Measurements from ENCODE around the gene KMT2D.

KMT2D gene, protein sequence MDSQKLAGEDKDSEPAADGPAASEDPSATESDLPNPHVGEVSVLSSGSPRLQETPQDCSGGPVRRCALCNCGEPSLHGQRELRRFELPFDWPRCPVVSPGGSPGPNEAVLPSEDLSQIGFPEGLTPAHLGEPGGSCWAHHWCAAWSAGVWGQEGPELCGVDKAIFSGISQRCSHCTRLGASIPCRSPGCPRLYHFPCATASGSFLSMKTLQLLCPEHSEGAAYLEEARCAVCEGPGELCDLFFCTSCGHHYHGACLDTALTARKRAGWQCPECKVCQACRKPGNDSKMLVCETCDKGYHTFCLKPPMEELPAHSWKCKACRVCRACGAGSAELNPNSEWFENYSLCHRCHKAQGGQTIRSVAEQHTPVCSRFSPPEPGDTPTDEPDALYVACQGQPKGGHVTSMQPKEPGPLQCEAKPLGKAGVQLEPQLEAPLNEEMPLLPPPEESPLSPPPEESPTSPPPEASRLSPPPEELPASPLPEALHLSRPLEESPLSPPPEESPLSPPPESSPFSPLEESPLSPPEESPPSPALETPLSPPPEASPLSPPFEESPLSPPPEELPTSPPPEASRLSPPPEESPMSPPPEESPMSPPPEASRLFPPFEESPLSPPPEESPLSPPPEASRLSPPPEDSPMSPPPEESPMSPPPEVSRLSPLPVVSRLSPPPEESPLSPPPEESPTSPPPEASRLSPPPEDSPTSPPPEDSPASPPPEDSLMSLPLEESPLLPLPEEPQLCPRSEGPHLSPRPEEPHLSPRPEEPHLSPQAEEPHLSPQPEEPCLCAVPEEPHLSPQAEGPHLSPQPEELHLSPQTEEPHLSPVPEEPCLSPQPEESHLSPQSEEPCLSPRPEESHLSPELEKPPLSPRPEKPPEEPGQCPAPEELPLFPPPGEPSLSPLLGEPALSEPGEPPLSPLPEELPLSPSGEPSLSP (N-terminal part only)

DNA sequence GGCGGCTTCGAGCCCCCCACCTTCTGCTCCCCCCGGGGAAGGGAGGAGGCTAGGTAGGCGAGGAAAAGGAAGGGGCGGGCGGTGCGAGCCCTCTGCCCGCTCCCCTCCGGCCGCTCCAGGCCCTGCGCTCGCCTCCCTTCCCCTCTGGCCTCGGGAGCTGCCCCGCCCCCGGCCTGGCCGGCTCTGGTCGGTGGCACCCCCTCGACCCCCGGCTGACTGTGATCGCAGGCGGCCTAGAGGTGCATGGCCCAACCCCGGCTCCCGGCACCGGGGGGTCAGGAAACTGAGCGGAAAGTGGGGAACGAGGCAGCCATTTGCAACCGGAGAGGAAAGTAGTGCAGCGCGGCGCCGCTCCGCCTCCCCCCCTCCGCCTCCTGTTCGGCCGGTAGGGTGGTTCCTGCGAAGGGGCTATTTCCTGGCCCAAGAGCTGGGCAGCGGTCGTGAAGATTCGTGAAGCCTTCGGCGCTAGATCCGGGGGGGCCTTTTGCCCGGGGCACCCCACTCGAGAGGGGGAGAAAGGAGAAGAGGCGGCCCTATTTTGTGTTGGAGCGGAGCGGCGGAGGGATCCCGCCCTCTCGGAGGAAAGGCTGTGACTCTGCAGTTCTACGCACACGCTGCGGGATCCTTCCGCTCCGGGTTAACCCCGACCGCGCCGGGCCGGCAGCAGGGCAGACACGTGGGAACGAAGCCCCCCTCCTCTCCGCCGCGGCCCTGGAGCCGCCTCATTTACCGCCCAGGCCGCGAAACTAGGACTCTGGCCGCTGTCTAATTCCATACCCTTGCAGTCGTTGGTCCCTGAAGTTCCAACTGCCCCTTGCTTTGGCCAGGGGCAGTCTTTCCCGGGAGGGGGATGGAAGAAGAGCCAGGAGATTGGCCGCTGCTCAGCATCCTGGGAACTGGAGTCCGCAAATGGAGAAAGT lies at the start of gene KMT2D:
KMT2D (minus strand) TSS at position 558 of the 920 bp plus-strand sequence. CDS start 5,470 bp downstream, outside the sequence.
- peak; percentile 98 for DNase-seq

DNA sequence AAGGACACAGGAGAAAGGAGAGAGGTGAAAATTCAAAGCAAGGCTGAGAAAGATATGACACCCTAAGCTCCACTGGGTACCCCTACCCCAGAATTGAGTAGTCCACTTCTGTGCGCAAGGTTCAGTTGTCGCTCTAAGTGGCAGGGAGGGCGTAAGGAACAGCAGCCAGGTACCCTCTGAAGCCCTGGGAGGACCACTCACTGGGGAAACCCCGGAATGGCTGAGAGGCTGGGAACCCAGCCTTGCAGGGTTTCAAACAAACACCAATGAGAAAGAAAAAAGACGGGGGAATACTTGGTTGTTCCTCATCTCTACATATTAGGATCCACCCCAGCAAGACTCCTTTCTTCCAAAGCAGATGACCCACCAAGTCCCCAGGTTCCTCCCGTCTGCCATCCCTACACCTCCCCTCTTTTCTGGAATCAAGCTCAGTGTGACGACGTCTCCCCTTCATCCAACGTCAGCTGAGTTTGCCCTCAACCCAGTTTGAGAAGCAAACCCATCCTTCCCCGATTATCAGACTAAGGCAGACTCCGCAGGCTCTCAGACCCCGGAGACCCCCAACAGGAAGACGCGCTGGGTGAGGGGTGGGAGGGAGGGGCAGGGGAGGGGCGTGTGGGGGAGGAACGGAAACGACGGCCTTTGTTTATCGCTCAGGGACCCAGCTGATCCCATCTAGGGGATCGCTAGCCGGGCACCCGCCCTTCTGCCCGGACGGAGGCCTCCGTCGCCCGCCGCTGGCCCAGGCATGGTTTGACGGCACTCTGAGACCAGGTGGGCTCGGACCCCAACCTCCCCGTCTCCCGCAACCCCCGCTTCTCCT lies 49.3 kb upstream of the KMT2D start:
- no peak for DNase-seq

DNA sequence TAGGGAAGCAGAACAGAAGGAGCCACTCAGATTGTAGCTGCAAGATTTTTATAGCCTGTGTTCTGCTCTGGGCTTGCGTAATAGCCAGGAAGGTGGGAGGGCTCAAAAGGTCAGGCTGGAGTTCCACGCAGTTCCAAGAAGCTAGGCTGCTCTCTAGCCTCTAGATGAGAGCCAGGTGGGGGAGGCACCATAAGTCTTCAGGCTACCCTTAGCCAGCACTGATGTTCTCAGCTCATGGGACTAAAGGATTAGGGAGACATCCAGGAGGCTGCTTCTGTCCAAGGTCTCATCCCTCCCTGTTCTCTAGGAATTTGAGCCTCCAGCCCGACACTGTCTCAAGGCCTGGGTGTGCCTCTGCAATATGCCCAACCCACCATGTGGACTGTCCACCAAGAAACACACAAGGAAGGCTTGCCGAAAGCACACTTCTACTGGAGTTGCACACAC lies 48.4 kb upstream of the KMT2D start:
- no peak for DNase-seq

DNA sequence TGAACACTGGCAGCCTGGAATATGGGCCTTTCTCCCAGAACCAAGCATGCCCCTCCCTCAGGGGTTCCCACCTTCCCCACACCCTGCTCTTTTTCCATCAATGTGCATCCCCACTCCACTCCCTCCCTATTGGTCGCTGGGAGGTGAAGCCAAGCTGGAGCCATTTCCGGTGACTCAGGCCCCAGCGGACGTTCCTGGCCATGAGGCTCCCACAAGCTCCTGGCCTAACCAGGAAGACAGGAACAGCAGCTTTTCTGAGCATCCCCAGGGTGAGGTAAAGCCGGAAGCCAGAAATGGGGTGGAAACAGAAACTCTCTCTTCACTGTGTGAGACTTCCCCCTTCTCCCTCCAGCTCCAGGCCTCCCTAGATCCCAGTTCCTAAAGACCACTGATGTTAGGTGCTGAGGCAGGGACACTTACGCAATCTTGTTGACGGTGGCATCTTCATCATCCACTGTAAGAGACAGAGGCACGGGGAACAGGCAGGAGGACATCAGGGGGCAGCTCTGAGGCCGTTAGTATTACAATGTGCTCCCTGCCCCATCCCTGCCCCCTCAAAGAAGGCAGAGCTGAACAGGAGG lies 45.0 kb upstream of the KMT2D start:
- peak; percentile 42 for DNase-seq

DNA sequence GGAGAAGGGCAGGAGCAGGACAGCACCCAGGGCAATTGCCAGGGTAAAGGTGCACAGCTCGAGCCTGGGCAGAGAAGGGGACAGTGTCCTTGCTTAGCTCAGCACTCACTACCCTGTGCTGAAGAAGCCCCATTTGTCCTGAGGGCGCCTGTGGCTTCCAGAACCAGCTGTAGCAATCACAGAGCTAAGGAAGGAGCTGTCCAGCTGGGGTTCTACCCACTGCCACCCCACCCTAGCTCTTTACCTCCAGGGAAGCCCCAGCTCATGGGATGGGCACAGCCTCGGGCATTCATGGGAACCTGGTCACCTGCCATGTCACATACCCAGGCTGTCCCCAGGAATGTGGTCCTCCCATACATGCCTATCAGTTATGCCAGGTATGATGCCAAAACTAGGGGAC lies 44.2 kb upstream of the KMT2D start:
- no peak for DNase-seq

DNA sequence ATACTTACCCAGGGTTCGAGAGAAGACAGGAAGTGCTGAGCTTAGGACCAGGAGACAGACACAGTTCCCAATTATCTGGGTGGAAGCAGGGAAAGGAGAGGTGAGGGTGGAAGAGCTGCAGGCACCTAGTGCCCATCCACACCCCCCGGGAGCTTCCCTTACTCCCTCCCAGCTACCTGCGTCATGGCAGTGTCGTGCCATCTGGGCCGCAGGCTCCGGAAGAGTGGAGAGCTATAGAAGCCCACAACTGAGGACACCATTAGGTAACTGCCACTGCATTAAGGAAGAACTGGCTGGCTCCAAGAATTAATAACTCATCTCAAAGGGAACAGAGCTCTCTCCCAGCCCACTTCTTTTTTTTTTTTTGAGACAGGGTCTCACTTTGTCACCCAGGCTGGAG lies 39.8 kb upstream of the KMT2D start:
- no peak for DNase-seq

DNA sequence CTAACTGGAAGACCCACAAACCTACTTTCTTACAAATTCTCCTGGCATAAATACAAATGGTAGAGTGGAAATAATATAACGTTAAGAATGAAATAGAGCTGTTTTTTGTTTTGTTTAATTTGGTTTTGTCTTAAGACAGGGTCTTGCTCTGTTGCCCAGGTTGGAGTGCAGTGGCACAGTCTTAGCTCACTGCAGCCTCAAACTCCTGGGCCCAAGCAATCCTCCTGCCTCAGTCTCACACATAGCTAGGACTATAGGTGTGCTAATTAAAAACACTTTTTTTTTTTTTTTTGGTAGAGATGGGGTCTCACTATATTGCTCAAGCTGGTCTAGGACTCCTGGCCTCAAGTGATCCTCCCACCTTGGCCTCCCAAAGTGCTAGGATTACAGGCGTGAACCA lies 38.1 kb upstream of the KMT2D start:
- no peak for DNase-seq

DNA sequence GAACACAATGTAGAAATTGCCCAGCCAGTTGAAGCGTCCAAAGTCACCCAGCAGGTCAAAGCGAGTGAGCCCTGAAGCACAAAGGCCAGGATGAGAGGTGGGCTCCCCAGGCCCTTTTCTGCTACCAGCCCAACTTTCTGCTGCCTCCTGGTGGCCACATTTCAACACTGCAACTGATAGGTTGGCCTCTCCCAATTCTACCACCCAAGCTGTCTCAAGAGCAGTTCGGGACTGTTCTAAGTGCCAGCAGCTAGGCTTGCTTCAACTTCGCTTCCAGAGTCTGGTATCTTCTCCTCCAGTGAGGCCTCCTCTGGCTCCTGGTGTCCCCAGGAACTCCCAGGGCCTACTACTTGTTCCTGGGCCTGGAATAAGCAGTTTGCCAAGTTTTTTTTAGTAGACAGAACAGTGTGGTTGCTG lies 37.4 kb upstream of the KMT2D start:
- DNase-seq, result peak; percentile 35

DNA sequence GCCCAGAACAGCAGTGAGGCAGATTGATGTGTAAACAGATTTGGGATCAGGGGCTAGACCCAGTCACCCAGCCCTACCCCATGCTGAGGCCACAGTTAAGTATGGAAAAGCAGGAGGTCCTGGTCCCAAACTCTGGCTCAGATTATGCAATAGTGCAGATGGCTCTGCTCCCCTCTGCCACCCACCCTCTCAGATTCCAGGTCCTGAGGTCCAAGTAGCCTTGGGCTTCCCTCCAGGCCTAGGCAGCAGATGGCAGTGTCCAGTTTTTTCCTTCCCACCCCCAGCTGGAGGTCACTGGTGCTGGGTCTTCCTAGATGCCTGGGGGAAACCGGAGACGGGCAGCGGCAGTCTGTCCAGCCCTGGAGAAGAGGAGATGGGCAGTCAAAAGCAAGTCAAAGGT lies 36.8 kb upstream of the KMT2D start:
- no peak for DNase-seq

DNA sequence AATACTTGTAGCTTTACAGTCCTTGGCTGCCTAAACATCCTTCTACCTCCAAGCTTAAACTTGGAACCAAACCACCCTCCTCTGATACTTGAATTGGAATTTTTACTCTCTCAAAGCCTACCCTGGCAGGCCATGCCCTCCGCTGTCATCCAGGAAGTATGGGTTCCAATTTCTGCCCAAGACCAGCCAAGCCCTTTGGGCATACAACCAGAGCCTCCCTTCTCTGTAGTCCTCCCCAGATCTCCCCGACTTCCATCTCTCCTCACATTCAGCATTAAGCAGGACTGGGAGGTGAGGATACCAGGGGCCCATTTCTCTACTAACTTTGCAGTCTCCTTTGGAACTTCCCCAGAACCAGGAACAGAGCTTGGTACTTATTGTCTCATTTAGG lies 34.4 kb upstream of the KMT2D start:
- DNase-seq, result no peak

DNA sequence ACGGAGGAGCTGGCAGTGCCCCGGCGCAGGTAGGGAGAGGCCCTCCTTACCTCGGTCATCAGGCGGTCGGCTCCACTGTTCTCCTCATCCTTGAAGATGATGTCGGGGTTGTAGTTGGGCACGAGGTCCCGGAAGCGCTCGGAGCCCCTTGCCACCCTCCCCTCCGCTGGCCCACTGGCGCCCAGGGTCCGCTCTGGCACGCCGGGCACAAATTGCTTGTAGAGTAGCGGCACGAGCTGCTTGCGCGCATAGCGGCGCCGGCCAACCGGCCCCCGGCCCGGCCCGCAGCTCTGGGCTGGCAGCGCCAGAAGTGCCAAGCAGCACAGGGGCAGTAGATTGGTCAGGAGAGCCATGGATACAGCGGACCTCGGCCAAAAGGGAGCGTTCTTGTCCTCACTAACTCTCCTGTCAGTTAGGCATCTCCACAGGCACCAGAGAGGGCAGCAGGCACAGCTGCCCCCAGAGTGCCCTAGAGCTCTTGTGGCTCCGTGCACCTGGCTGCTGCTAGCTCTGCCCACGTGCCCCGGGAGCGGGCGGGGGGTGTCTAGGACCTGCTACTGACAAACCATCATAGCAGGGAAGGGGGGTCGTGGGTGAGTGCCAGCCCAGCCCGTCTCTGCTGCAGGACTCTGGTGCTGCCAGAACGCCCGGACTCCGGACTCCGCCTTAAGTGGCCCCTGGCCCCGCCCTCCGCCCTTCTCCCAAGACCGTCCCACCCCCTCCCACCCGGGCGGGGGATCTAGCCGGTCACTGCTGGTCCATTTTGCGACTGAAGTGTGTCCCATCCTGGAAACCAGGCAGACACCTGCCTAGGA lies 33.8 kb upstream of the KMT2D start, which contains the start of gene DHH:
DHH (minus strand) TSS at position 642 of the 815 bp plus-strand sequence; CDS start at position 353, 289 bp downstream.
- DNase-seq, result no peak

DNA sequence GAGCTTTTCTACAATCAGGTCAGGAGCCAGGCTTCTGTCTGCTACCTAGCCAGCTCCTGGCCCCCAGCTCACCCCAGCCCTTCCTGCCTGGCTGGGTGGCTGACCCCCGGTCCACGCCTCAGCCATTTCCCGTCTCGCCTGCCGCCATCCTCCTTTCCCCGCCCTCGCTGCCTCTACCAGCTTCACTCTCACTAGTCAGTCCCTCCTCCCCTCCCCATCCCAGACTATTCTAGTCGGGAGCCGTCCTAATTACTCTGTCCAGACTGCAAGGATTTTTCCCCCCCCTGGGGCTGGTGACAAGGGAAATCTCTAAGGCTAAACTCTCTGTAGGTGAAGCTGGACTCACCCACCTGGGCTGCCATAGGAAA lies 33.2 kb upstream of the KMT2D start:
- no peak for DNase-seq

DNA sequence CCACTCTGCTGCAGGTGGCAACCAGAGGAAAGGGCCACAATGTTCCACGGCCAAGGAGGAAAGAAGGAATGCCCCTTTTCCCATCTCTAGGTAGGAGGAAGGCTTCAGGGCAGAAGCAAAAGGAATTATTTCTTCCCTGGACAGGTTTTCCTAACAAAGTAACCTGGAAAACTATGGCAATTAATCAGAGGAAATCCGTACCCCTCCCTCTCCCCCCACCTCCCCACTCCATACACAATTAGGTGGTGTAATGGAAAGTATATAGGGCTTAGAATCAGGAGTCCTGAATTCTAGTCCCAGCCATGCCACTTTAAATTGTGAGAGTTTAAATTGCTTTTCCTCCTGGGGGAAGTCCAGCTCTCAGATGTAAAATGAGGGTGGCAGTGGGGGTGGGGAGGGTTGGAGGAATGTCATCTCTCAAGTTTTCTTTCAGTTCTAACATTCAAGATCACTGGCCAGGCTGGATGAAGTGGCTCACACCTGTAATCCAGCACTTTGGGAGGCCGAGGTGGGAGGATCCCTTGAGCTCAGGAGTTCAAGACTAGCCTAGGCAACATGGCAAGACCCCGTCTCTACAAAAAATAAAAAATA lies 32.3 kb upstream of the KMT2D start:
- no peak for DNase-seq

DNA sequence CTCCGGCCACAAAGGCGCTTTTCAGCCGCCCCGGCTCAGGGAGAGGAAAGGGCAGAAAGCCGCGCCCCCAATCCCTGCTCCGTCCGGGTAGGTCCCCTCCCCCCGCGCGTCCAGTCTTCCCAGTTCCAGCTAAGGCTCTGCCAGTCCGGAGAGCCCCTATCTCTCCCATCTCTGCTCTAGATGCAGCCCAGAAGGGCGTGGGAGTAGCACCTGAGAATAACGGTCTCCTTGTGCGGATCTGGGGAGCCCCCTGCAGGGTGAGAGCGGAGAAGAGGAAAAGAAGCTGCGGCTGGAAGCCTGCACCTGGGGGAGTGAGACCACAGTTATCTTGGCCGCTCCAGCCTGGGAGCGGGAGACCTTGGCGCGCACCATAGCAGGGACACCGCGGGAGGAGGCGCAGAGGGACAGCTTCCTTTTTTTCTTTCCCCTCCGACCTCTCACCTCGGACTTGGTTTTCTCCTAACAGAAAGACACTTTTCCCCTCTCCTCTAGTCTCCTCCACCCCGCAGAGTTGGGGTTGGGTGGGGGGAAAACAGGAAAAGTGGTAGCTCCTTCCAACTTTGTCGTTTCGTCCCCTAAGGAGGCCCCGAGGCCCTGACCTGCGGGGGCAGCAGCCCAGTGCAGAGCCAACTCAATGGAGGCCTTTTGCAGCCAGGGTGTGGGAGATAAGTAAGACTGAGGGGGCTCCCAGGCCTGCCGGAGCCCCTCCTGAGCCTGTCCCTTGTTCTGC lies 31.7 kb upstream of the KMT2D start:
- peak; percentile 34 for DNase-seq

DNA sequence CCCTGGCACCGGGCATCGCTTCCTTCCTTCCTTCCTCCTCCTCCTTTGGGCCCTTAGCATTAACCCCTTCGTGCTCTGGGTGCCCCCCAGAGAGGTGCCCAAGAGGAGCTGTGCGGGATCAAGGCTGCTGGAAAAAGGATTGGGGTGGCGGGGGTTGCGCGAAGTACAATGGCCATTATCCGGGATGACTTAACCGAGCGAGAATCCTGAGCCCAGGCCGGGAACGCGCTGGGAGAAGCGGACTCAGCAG lies 31.2 kb upstream of the KMT2D start:
- DNase-seq, result no peak

DNA sequence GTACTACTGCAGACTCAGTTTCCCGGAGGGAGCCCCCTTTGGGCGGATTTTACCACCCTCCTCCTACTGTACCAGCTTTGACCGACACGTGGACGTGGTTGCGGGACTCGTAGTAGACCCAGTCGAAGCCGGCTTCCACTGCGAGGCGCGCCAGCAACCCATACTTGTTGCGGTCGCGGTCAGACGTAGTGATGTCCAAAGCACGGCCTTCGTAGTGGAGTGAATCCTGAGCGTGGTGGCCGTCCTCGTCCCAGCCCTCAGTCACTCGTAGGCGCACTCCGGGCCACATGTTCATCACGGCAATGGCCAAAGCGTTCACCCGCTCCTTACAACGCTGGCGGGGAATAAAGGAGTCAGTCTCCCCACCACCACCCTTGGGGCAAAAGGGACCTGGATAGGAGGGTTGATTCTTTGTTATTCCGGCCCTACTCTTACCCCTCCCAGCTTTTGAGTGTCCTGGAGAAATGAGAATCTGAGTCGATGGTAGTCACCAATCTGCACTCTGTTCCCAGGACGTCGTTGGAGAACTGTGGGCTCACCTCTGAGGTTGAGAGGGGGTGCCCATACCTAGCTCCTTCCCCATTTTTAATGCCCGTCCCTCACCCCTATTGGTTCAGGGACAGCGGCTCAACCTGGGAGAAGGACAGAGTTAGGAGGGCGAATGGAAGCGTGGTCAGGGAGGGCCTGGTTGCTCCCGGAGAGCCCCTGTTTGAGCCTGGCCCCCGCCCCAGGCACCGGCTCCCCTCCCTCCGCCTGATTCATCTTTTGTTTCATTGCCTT lies 30.7 kb upstream of the KMT2D start:
- DNase-seq, result no peak

DNA sequence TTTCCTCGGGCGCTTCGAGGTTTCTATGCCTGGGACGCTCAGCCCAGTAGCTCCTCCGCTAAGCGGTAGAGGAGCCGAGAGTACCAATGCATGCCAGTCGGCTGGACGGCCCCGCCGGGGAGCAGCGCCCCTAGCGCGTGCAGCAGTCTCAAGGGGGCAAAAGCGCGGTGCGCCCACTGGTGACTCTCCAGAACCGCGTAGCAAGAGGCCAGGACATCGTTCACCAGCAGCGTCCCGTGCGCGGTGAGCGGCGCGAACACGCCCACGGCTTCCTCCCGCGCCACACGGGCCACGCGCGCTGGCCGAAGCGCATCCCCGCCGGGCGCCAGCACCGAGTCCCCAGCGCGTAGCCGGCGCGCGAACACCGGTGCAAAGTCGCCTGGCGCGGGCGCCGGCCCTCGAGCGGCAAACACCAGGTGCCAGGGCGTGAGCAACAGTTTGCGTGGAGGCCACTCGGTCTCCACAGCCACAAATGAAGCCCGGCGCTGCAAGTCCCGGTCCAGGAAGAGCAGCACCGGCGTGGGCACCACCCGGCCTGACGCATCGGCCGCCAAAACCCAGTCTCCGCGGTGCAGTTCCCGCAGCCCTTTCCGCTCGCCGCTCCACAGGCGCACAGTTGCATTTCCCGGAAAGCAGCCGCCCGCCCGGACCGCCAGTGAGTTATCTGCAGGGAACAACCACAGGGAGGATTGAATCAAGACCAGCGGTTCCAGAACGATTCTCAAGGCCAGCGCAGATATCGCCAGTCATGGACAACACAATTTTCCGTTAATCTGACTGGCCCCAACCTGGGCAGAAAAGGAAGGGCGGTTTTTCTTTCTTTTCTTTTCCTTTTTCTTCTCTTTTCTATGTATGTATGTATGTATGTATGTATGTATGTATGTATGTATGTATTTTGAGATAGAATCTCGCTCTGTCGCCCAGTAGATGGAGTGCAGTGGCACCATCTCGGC lies 29.5 kb upstream of the KMT2D start:
- DNase-seq, result peak; percentile 39

DNA sequence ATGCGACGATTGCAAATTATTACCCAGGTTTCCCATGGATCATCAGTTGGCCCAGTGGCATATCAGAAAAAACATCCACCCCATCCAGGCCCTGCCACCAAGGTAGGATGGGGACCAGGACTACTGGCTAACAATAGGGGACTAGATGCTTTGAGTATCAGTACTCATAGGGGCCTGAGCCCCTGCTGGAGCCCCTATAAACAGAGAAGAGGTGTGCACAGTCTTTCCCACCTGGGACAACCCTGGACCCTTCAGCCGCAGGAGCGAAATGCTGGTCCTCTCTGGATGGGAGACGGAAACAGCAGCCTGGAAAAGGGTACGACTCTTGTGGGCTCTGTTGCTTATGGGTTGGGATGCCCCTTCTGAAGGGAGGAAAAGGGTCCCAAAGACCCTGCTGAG lies 28.3 kb upstream of the KMT2D start:
- DNase-seq, result no peak

Data from fibroblast of skin of right biceps (primary cell).